Fibroblast of peridontal ligament (primary cell): ENCODE results near the gene NBPF12.
A peak's percentile ranks its signal among the peaks of the same experiment; 100 is the strongest.
"Not testable (repeated sequence)": the region's sequence is repeated elsewhere in the genome, so short reads cannot be mapped to it uniquely, and the experiment has no call there.

Experiments used
- DNase-seq: peaks from one replicate; pipeline ENCODE4 v3.0.0-alpha.2; 2010; ENCODE audit errors: extremely low read depth

Gene NBPF12, protein sequence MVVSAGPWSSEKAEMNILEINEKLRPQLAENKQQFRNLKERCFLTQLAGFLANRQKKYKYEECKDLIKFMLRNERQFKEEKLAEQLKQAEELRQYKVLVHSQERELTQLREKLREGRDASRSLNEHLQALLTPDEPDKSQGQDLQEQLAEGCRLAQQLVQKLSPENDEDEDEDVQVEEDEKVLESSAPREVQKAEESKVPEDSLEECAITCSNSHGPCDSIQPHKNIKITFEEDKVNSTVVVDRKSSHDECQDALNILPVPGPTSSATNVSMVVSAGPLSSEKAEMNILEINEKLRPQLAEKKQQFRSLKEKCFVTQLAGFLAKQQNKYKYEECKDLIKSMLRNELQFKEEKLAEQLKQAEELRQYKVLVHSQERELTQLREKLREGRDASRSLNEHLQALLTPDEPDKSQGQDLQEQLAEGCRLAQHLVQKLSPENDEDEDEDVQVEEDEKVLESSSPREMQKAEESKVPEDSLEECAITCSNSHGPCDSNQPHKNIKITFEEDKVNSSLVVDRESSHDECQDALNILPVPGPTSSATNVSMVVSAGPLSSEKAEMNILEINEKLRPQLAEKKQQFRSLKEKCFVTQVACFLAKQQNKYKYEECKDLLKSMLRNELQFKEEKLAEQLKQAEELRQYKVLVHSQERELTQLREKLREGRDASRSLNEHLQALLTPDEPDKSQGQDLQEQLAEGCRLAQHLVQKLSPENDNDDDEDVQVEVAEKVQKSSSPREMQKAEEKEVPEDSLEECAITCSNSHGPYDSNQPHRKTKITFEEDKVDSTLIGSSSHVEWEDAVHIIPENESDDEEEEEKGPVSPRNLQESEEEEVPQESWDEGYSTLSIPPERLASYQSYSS (N-terminal part only)

DNA sequence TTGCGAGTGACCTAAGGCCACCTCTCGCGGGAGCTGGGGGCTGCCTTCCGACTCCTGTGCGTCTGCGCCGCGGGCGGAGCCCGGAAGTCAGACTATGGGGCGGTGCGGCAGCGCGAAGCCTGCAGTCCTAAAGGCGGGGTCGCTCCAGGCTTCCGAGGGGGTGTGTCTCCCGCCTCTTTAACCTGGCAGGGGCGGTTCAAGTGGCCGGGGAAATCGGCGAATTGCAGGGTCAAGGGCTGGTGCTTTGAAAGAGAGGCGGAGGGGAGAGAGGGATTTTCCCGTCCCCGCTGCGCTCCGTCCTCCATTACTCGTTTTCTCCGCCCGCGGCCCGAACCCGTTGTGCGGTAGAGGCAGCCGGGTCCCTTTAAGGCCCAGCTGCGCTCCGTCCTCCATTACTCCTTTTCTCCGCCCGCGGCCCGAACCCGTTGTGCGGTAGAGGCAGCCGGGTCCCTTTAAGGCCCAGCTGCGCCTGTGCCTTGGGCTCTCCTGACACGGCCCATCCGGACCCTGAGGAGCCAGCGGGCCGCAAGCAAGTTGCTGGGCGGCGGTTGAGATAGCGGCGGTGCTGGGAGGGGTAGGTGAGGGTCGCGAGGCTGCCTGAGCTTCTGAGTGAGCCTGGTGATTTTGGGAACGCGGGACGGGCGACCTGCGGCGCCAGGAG, at the start of gene NBPF12:
TSS of gene NBPF12 (plus strand) at position 83 of the 661 bp plus-strand sequence. CDS start 21,820 bp downstream, outside the sequence.
- DNase-seq: peak; percentile 76

DNA sequence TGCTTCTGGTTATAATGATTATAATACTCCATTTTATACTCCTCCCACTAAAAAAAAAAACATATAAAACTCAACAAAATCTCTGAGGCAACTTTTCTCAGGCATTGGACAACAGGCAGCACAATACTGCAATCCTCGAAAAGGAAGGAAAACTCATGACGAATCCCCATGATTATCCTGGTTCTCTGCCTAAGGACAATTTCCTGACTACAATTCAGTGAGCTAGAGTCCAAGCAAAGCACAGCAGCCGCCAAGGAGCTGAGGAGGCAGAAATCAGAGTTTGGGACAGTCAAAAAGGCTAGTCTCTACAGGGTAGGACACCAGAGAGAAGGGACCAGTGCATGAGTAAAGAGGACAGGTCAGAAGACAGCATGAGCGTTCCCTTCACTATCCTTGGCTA, 46.8 kb upstream of the NBPF12 start:
- DNase-seq: not testable (repeated sequence)

DNA sequence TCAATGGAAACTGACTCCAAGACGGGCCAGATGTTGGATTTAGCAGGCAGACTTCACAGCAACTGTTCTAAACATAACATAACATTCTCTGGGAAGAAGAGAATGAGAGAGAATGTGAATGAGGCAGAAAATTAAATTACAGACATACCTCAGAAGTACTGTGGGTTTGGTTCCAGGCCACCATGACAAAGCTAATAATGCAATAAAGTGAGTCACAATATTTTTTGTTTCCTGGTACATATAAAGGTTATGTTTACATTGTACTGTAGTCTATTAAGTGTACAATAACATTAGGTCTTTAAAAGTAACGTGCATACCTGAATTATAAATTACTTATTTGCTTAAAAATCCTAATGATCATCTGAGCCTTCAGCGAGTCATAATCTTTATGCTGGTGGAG, 45.8 kb upstream of the NBPF12 start:
- not testable (repeated sequence) for DNase-seq

DNA sequence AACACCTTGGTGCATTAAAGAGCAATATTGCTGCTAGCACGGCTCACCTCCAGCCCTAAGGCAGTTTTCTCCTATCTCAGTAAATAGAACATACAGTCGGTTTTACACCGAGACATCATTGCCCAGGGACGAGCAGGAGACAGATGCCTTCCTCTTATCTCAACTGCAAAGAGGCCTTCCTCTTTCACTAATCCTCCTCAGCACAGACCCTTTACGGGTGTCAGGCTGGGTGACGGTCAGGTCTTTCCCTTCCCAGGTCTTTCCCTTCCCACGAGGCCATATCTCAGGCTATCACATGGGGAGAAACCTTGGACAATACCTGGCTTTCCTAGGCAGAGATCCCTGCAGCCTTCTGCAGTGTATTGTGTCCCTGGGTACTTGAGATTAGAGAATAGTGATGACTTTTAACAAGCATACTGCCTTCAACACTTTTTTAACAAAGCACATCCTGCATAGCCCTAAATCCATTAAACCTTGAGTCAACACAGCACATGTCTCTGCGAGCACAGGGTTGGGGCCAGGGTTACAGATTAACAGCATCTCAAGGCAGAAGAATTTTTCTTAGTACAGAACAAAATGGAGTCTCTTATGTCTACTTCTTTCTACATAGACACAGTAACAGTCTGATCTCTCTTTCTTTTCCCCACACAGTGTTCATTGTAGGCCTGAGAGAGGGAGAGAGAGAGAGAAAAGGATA, 30.4 kb upstream of the NBPF12 start:
- not testable (repeated sequence) for DNase-seq

DNA sequence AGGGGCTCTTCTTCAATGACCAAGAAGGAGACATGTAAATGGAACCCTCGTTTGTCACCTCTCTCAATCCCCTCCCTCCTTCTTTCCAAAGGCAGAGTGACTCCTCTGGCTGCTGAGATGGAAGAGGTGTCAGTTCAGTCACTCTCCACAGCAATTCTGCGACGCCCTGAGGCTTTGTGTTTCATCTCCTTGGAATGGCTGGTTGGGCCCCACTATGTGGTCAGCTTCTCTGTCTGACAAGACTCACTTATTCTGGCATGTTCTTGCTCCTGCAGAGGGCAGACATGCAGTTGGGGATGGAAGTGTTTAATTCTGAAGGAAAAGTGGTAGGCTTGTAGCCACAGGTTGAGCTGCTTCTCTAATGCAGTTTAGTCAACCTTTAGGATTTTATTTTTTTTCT, 25.1 kb upstream of the NBPF12 start:
- DNase-seq: not testable (repeated sequence)

DNA sequence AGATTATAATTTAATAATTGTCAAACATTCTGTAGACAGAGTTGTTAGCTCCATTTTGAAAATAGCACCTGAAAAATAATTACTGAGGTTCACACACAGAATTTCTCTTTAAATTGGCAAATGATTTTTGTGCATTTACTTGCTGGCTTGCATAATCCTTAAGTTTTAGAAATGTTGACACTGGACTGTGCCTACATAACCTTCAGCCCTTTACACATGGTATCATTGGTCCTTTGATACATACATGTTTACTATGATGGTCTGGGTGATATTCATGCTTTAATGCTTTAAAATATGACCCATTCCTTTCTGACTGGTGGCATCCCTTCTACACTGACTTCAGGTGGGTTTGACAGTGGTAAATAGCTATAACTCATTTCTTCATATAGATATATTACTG, 17.3 kb upstream of the NBPF12 start:
- not testable (repeated sequence) for DNase-seq

DNA sequence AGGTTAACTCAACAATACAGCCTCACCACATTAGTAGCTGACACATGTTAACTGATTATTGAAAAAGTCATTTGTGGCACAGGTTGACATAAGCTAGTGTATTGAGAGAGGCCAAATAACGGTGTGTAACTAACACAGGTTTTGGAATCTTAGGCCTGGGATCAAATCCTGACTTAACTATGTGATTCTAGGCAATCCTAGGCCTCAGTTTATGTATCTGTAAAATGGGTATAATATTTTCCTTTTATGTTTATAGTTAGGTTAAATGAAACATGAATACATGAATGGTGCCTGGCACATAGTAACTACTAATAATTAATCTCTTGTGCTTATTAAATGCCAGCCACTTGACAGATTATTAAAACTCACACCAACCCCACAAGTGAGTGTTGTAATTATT, 15.5 kb upstream of the NBPF12 start:
- not testable (repeated sequence) for DNase-seq

DNA sequence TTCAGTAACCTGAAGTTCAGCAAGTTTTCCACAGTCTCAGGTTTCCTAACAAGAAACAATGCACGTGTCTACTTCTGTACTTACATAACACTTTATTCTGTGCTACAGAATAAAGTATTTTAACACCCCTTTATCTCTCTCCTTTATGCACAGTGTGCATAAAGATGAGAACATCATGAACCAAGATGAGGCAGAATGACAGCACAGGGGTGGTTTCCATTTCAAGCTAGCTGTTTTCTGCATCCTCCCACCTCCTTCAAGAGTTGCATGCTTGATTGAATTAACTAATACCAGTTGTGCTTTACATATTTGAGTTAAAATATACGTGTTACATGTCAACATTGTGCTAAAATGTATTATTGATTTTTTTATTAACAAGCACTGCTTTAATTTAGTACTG, 14.0 kb upstream of the NBPF12 start:
- not testable (repeated sequence) for DNase-seq

DNA sequence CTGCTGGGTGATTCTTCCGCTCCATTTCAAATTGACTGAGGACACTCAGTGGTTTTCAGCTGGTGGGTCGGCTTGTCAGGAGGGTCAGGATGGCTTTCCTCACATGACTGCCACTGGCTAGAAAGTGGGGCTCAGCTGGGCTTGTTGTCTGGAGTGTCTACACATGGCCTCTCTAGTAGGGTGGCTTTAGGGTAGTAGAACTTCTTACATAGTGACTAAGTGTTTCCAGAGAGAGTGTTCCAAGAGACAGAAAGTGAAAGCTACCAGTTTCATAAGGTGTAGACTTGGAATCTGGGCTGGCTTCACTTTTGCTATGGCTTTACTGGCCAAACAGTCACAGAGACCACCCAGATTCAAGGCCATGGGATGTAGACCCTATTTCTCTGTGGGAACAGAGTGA, 11.7 kb upstream of the NBPF12 start:
- not testable (repeated sequence) for DNase-seq

DNA sequence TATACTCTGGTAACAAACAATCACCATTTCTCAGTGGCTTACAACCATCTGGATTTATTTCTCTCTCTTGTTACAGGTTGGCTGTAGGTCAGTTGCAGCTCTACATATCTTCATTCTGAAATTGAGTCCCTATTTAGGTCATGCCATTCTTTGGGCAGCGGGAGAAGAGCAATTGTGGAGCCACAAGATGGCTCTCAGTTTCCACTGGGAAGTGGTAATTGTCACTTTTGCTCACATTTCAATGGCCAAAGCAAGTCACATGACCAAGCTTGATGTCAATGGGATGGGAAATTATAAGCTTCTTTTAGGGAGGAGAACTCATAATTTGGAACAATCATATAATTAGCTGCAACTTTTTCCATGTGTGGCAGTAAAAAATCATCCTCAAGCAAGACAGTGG, 7.9 kb upstream of the NBPF12 start:
- DNase-seq: not testable (repeated sequence)

DNA sequence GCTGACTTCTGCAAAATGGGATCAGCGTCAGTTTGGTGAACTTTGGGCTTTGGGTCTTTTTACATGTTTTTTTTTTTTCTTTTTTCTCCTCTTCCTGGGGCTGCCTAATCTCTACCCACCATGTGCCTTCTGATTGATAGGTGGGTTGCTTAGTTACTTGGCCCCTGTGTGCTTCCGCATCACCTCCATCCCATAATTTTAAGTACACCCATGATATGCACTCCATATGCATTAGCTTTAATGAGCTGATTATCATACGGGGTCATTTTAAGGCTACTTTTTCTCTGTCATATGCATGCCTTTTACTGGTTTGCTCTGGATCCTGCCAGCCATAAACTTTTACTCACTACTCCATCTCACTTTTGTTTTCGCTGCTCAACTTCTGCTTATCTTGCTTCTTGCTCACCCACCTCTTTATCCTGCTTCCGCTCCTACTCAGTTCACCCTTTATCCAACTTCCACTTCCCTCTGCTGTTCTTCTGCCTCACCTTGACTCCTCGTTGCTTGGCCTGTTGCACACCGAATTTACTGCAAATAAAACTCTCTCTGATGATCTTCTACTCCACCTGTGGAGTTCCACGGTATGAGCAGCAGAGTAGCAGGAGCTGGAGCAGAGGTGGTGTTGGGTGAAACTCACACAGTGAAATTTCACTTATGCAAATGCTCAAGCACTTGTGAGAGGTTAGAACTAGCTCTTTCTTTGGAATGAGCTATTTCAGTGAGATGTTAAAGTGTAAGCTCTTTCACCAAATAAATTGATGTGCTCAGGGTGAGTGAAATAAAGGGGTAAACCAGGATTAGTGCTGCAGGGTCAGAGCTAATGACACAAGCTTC, 3.5 kb upstream of the NBPF12 start:
- DNase-seq: not testable (repeated sequence)

DNA sequence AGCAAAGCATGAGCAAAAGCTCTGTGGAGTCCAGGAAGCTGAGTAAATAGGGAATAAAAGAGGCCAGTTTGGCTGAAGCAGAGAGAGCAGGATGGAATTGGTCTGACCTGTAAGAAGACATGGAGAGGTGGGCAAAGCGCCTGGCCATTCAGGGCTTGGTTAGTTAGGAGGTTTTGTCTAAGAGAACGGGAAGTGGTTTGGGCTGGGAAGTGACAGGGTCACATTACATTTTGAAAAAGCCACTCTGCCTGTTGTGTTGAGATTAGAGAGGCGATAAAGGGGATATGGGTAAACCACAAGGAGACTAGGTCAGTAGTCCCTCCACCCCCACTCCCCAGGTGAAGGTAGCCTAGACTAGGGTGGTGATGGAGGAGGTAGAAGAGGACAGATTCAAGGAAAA, 662 bp upstream of the NBPF12 start:
- DNase-seq: not testable (repeated sequence)

DNA sequence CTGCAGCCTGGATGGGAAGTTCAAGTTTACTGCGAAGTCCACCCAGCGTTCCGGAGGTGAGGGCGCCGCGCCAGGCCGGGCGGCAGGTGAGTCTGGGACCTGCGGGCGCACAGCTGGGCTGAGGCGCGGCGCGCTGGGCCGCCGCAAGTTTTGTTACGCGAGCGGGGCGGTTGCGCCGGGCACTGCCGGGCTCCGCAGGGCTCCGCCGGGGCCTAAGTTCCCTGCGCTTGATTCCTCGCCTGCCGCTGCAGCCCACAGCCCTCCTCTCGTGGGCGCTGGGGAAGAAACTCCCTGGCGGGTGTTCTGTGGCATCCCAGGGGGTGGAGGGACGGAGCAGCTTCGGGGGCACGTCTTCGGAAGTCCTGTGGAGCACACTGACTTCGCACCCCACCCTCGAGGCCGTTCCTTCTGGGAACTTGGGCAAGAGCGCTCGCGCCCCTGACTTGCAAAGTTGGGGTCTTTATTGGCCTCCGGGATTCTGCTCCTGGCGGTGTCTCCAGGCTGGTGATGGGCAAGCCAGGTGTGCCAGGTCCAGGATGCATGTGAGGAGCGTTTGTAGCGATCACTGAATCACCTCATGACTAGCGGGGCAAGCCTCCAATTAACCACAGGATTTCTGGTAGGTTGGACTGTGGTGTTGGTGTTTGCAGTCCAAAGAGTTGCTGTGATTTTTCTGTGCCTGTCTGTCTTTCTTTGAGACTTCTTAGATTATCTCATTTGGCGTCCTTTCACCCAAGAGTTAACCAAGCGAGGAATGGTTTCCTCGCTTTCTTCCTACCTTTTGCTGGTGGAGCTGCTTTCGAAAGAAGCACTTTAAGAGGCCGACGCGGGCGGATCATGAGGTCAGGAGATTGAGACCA, 1.0 kb downstream of the NBPF12 start:
- peak; percentile 12 for DNase-seq

DNA sequence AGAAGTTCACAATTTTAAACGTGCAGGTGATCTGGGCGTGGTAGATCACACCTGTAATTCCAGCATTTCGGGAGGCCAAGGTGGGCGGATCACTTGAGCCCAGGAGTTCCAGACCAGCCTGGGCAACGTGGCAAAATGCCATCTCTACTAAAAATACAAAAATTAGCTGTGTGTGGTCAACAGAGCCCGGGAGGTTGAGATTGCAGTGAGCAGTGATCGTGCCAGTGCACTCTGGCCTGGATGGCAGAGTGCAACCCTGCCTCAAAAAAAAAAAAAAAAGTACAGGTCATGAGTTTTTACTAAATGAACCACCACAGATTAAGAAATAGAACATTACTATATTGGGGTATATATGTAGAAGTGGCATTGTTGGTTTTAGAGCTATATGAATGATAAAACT, 2.2 kb downstream of the NBPF12 start:
- DNase-seq: not testable (repeated sequence)

DNA sequence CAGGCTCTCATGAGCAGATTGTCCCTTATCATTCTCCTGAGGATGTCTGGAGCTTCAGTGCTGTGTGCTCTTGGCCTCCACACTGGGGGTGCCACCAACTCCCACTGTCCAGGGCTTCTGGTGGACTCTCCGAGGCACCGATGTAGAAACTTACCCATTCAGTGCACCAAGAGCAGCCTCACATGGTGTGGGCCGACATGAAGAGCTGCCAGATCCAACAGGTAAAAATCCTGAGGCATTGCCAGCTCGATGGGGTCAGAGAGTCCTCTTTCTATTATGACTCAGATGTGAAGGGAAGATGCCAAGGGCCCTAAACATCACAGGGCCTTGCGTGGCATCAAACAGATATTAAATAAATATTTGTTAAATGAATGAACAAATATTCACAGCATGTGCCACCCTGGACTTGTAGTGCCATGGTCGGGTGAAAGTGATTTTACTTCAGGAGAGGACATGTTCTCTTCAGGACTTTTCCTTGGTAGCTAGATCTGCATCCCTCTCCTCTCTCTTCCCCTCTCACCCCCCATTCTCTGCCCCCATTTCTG, 5.3 kb downstream of the NBPF12 start:
- DNase-seq: not testable (repeated sequence)

DNA sequence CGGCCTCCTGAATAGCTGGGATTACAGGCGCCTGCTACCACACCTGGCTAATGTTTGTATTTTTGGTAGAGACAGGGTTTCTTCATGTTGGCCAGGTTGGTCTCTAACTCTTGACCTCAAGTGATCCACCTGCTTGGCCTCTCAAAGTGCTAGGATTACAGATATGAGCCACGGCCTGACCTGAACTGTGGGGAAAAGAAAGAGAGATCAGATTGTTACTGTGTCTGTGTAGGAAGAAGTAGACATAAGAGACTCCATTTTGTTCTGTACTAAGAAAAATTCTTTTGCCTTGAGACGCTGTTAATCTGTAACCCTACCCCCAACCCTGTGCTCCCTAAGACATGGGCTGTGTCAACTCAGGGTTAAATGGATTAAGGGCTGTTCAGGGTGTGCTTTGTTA, 10.0 kb downstream of the NBPF12 start:
- not testable (repeated sequence) for DNase-seq

DNA sequence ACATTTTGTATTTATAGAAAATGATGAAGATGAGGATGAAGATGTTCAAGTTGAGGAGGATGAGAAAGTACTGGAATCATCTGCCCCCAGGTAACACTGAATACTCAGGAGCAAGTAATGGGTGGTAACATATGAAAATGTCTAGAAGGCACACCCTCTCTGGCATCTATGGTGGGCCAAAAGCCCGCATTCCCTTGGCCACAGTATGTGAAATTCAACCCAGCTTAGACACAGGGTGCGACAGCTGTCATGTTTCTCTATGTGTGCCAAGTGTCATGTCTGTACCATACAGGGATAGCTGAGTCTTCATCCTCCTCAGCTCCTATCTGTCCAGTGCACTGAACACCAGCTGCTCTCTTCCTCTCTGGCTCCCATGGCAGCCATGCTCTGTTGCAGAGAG, 26.2 kb downstream of the NBPF12 start:
- DNase-seq: not testable (repeated sequence)

DNA sequence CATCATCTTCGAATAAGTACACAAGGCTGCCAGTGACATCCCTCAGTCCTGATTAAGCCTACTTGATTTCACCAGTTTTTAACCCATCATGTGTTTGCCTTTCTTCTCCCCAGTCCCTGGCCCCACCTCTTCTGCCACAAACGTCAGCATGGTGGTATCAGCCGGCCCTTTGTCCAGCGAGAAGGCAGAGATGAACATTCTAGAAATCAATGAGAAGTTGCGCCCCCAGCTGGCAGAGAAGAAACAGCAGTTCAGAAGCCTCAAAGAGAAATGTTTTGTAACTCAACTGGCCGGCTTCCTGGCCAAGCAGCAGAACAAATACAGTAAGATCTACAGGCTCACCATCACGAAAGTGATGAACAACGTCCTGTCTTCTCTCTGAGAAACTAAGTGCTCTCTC, 28.2 kb downstream of the NBPF12 start:
- peak; percentile 1 for DNase-seq

DNA sequence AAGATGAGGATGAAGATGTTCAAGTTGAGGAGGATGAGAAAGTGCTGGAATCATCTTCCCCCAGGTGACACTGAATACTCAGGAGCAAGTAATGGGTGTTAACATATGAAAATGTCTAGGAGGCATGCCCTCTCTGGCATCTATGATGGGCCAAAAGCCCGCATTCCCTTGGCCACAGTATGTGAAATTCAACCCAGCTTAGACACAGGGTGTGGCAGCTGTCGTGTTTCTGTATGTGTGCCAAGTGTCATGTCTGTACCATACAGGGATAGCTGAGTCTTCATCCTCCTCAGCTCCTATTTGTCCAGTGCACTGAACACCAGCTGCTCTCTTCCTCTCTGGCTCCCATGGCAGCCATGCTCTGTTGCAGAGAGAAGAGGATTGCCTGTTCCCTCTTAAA, 32.5 kb downstream of the NBPF12 start:
- not testable (repeated sequence) for DNase-seq
